K562 (cell line): ENCODE measurements around the gene DYSF. TPM values are rescaled to one million over a fixed set of nuclear protein-coding genes. Genes with fewer than 3 reads are reported as not detected.

Experiments
- ATAC-seq: fragments of 200-7000 bp; cut with Tn5 transposase; 3 replicates; pipeline ENCODE4 v1.9.1; 2020; ENCODE audit warnings: moderate library complexity
- BruUV-seq: library from RNA; stranded (reverse); fragments of 400-500 nt; replicated peaks from 2 replicates; lab custom pipeline; 2021; lab: Mats Ljungman, UMichigan
- CTCF ChIA-PET: fragments of 300-600 bp; formaldehyde crosslinking; extraction: SDS; loops from one replicate; lab custom pipeline; 2021; ENCODE audit warnings: low intra/inter-chr PET ratio; lab: Yijun Ruan, JAX
- POLR2A ChIA-PET: fragments of 300-600, 350-650 bp; sonication (Branson Sonifier 250); formaldehyde crosslinking; extraction: SDS; loops from one replicate; lab custom pipeline; 2021; ENCODE audit warnings: antibody characterized with exemption, inconsistent platforms; lab: Yijun Ruan, JAX
- DNase-seq, 4 experiments: peaks; one replicate each; pipeline versions ENCODE4 v3.0.0 to v3.0.0-alpha.2; 2011 to 2018; ENCODE audit warnings: low spot score in 3 of 4, mixed read lengths in 3 of 4; ENCODE audit errors: extremely low read depth in 1 of 4
- FAIRE-seq: peaks from 2 replicates; lab custom pipeline; 2011; peaks lifted over from hg19 to GRCh38; lab: Jason Lieb, UNC
- H2AFZ ChIP-seq: 2 replicates; pipeline ENCODE4 v1.6.0; 2011; ENCODE audit warnings: low read depth, low read length, control low read depth, inconsistent platforms
- H3K27ac ChIP-seq: fragments of 200-600 bp; 3 replicates; pipeline ENCODE4 v1.8.0; 2011; ENCODE audit warnings: low read depth, mild to moderate bottlenecking, control low read depth, inconsistent platforms, low read length, moderate library complexity, mixed read lengths; ENCODE audit errors: extremely low read depth
- H3K27me3 ChIP-seq, 2 experiments: fragments of 300-600 bp in 1 of 2; 2 replicates in 1 of 2; 3 replicates in 1 of 2; pipeline versions ENCODE4 v1.6.0 to v1.8.0; 2011; ENCODE audit warnings: inconsistent platforms in 2 of 2, low read length in 2 of 2, mild to moderate bottlenecking in 1 of 2, mixed read lengths in 1 of 2, moderate library complexity in 1 of 2; ENCODE audit not compliant: control insufficient read depth in 2 of 2, insufficient read depth in 2 of 2
- H3K36me3 ChIP-seq: fragments of 300-600 bp; 3 replicates; pipeline ENCODE4 v1.8.0; 2011; ENCODE audit warnings: mild to moderate bottlenecking, low read length, inconsistent platforms; ENCODE audit not compliant: control insufficient read depth, insufficient read depth
- H3K4me1 ChIP-seq, 2 experiments: fragments of 200-600 bp in 1 of 2; replicated peaks in 1 of 2; 2 replicates in 1 of 2; 3 replicates in 1 of 2; pipeline versions ENCODE4 v1.5.1 to v1.8.0; 2011; ENCODE audit warnings: inconsistent platforms in 2 of 2, low read length in 2 of 2, mild to moderate bottlenecking in 1 of 2, mixed read lengths in 1 of 2, moderate library complexity in 1 of 2; ENCODE audit not compliant: control insufficient read depth in 2 of 2, insufficient read depth in 2 of 2
- H3K4me2 ChIP-seq: 2 replicates; pipeline ENCODE4 v1.6.1; 2011; ENCODE audit warnings: low read length, control low read depth, inconsistent platforms, mixed read lengths; ENCODE audit not compliant: insufficient read depth
- H3K4me3 ChIP-seq: fragments of 200-600 bp; sonication (generic), shearing (Covaris generic); 2 replicates; pipeline ENCODE4 v1.5.1; 2016; ENCODE audit warnings: control low read depth, inconsistent platforms
- H3K79me2 ChIP-seq: fragments of 200-600 bp; 3 replicates; pipeline ENCODE4 v1.8.0; 2011; ENCODE audit warnings: low read length, inconsistent platforms; ENCODE audit not compliant: control insufficient read depth, insufficient read depth
- H3K9ac ChIP-seq, 2 experiments: 2 replicates each; pipeline versions ENCODE4 v1.6.0 to v1.6.1; 2011; ENCODE audit warnings: low read depth in 2 of 2, low read length in 2 of 2, control low read depth in 1 of 2, inconsistent platforms in 1 of 2, mild to moderate bottlenecking in 1 of 2, mixed read lengths in 1 of 2; ENCODE audit not compliant: insufficient read depth in 1 of 2
- H3K9me1 ChIP-seq: one replicate; pipeline ENCODE4 v1.6.0; 2011; ENCODE audit warnings: inconsistent platforms, mild to moderate bottlenecking, low read length, moderate library complexity; ENCODE audit not compliant: control insufficient read depth, insufficient read depth
- H3K9me3 ChIP-seq: replicated peaks from 2 replicates; pipeline ENCODE4 v1.5.1; 2011; ENCODE audit warnings: low read depth, low read length, inconsistent platforms; ENCODE audit not compliant: control insufficient read depth, insufficient read depth
- H4K20me1 ChIP-seq: replicated peaks from 2 replicates; pipeline ENCODE4 v1.6.1; 2011; ENCODE audit warnings: low read length, inconsistent platforms, mixed read lengths; ENCODE audit not compliant: control insufficient read depth, insufficient read depth
- ESRRB ChIP-seq: fragments of 250-450 bp; sonication (Bioruptor Pico); IDR thresholded peaks from 2 replicates; pipeline ENCODE4 v1.5.0; 2020; ENCODE audit warnings: mild to moderate bottlenecking, moderate library complexity, borderline replicate concordance
- FOS ChIP-seq: IDR thresholded peaks from 3 replicates; pipeline ENCODE4 v1.6.1; 2011; ENCODE audit not compliant: insufficient read length; ENCODE audit errors: extremely low read depth
- MYNN ChIP-seq, 2 experiments: sonication (generic); formaldehyde crosslinking in 1 of 2; IDR thresholded peaks; 2 replicates each; pipeline versions ENCODE4 v1.5.0 to v1.6.1; 2016 to 2020; ENCODE audit warnings: antibody characterized with exemption in 1 of 2, missing genetic modification reagents in 1 of 2
- NFATC3 ChIP-seq: fragments of 450-650 bp; IDR thresholded peaks from 2 replicates; pipeline ENCODE4 v1.6.1; 2017; ENCODE audit warnings: mild to moderate bottlenecking
- TCFL5 ChIP-seq: fragments of 250-450 bp; sonication (Bioruptor Pico); conservative IDR thresholded peaks from 2 replicates; pipeline ENCODE4 v1.6.1; 2021; ENCODE audit warnings: mild to moderate bottlenecking, moderate library complexity, matching md5 sums
- WGBS: fragments of 100-300 bp; shearing (Covaris generic); methylation state at CpG from one replicate; pipeline ENCODE4 v1.1.6; 2016; ENCODE audit warnings: low coverage, mixed read lengths; ENCODE audit not compliant: insufficient coverage; ENCODE audit errors: missing lambda C conversion rate; 5-methylcytosine and 5-hydroxymethylcytosine counted together
- in situ Hi-C: fragments of 300-500 bp; cut with MboI; formaldehyde crosslinking; loops from 4 replicates; pipeline ENCODE4 v1.15.0; 2018; ENCODE audit warnings: inconsistent platforms, mixed read lengths
- intact Hi-C: fragments of 100-400 bp; cut with micrococcal nuclease; formaldehyde crosslinking; loops from 2 replicates; pipeline ENCODE4 v1.14.2; 2022
- polyA plus RNA-seq, 8 experiments: library from polyadenylated mRNA; depleted of rRNA in 4 of 8; stranded (reverse) in 5 of 8; unstranded in 3 of 8; fragments of >200 nt; fragmentation: Nextera tagmentation in 2 of 8; fragmentation: Illumina TruSeq in 1 of 8; extraction: Ambion mirVana in 2 of 8; extraction: Trizol in 1 of 8; gene quantifications; 2 replicates each; pipeline versions ENCODE4 v1.2.1 to v1.2.3, GENCODE V29; 2011 to 2014; ENCODE audit warnings: inconsistent platforms in 1 of 8, missing spikeins in 1 of 8
- total RNA-seq, 7 experiments: library from RNA; depleted of rRNA in 6 of 7; stranded (reverse); fragments of >200 nt in 6 of 7; fragmentation: Illumina TruSeq in 2 of 7; extraction: Trizol in 2 of 7; gene quantifications; 2 replicates each; pipeline versions ENCODE4 v1.2.1 to v1.2.3, GENCODE V29; 2011 to 2021; ENCODE audit warnings: low replicate concordance in 1 of 7
- TF ChIP-seq, protein P1 (sequence below), 2 experiments: fragments of 450-650 bp; formaldehyde crosslinking in 1 of 2; IDR thresholded peaks; 2 replicates each; pipeline versions ENCODE4 v1.4.0 to v1.6.1; 2014 to 2020; ENCODE audit warnings: mild to moderate bottlenecking in 2 of 2, borderline replicate concordance in 1 of 2, low read depth in 1 of 2
- TF ChIP-seq, protein P2 (sequence below), 3 experiments: IDR thresholded peaks in 2 of 3; conservative IDR thresholded peaks in 1 of 3; 2 replicates each; pipeline ENCODE4 v1.5.1; 2011 to 2012; ENCODE audit warnings: low read length in 3 of 3, mild to moderate bottlenecking in 3 of 3, control low read depth in 2 of 3, improper control_type of control experiment in 1 of 3, inconsistent platforms in 1 of 3, low read depth in 1 of 3, mixed read lengths in 1 of 3, moderate library complexity in 1 of 3; ENCODE audit not compliant: insufficient read depth in 2 of 3

Gene DYSF
- total and polyA plus RNA-seq, 9 of the 15 experiments (the other 6 are each of a cell fraction or from before 2014, with no cell fraction given): 0.01 to 0.80 (median 0.29) TPM

DNA sequence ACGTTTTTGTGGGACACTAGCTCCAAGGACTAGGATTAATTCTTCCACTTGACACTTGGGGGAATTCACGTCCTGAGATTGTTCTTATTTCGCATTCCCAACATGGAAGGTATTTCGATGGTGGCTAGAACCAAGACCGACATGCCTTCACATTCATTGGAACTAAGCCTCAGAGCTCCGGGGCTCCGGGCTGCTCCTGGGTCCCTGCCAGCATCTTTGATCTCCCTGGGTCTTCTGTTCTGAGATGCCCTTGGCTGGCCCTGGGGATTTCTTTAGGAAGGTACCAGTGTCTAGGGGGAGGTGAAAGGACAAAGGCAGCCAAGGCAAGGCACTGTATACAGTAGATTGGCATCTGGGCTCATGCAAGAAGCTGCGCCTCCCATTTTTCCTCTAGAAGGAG, 76.8 kb downstream of the DYSF start (continued):
- TF ChIP-seq MYNN (IDR thresholded peaks at IDR 0.05) (no peak), MYNN (CRISPR knock-in tag; IDR thresholded peaks at IDR 0.05) (no peak), TCFL5 (no peak), ESRRB (CRISPR knock-in tag) (no peak)

DNA sequence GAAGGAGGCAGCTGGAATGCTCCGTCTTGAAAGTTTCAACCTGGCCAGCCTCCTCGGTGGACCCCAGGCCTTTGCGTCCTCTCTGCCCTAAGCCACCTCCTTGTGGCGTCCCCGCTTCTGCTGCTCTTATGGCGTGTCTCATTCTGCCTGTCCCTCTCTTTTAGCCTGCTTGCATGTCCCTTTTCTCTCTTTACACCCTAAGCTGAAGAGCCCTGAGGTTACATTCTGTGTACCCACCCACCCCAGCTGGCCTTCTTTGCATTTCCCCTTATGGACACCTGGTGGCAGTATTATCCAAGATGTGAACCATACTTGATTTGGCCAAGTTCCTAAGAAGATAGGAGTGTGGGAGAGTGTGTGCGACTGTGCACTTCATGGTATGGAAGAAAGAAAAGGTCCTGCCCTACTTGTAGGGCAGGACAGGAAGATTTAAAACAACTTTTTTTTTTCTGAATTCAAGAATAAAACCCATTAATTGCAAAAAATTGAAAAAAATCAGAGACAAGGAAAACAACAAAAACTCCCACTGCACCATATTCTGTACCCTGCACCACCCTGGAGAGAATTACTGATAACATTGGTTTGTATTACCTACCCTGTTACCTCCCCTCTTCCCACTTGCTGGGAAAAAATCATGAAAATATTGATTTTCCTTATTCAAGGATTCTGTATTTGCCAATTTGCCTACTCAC, 77.4 kb downstream of the DYSF start:
- Histone ChIP-seq H3K9me3 (no peaks in the 10 kb centered on the region), H3K27ac (no peak overlapping the region), H3K27me3 (peaks cover 11 to 32% of the 10 kb centered on the region in 2 experiments; a peak in 4 of 5 replicates), H4K20me1 (0 out of 2 replicates have a peak, but pooled peaks cover 4% of the 10 kb centered on the region), H3K9me1 (no peaks in the 10 kb centered on the region), H3K79me2 (no peaks in the 10 kb centered on the region), H3K36me3 (no peaks in the 10 kb centered on the region), H3K4me2 (no peak overlapping the region), H3K4me3 (no peak overlapping the region), H3K9ac (no peak overlapping the region), H2AFZ (no peak overlapping the region), H3K4me1 (no peaks in the 10 kb centered on the region; a peak in 1 of 5 replicates)
- in situ Hi-C loops (loop anchor here (10.0 to 25.0 kb wide), 2 partner anchors 624 to 1057 kb away; no protein-coding TSS in a partner anchor), intact Hi-C loops (loop anchor here (1.0 to 5.0 kb wide), 2 partner anchors 268 to 622 kb away; no protein-coding TSS in a partner anchor)
- peak; percentile 59 to 80 (median 76) for DNase-seq
- peak; percentile 96 for ATAC-seq
- peak; percentile 93 for FAIRE-seq
- POLR2A ChIA-PET: interaction anchor here (1.0 kb wide), 1 partner anchor 71 kb away, joined by 5 read pairs; no protein-coding TSS in a partner anchor
- no TSS peak for BruUV-seq
- CTCF ChIA-PET: interaction anchor here (0.7 to 1.1 kb wide), 2 partner anchors 524 to 620 kb away, joined by 3 to 5 read pairs; no protein-coding TSS in a partner anchor
- WGBS: 33% methylated on average over 7 of the region's 7 CpGs
- no peak for TF ChIP-seq FOS
- TF ChIP-seq, protein P1, sequence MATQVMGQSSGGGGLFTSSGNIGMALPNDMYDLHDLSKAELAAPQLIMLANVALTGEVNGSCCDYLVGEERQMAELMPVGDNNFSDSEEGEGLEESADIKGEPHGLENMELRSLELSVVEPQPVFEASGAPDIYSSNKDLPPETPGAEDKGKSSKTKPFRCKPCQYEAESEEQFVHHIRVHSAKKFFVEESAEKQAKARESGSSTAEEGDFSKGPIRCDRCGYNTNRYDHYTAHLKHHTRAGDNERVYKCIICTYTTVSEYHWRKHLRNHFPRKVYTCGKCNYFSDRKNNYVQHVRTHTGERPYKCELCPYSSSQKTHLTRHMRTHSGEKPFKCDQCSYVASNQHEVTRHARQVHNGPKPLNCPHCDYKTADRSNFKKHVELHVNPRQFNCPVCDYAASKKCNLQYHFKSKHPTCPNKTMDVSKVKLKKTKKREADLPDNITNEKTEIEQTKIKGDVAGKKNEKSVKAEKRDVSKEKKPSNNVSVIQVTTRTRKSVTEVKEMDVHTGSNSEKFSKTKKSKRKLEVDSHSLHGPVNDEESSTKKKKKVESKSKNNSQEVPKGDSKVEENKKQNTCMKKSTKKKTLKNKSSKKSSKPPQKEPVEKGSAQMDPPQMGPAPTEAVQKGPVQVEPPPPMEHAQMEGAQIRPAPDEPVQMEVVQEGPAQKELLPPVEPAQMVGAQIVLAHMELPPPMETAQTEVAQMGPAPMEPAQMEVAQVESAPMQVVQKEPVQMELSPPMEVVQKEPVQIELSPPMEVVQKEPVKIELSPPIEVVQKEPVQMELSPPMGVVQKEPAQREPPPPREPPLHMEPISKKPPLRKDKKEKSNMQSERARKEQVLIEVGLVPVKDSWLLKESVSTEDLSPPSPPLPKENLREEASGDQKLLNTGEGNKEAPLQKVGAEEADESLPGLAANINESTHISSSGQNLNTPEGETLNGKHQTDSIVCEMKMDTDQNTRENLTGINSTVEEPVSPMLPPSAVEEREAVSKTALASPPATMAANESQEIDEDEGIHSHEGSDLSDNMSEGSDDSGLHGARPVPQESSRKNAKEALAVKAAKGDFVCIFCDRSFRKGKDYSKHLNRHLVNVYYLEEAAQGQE (IDR thresholded peaks at IDR 0.05; ENCODE audit: borderline replicate concordance): peak; percentile 31; the same call in 1 of the 2 replicates
- TF ChIP-seq, protein P1 (CRISPR knock-in tag; IDR thresholded peaks at IDR 0.05; ENCODE audit: low read depth): no peak
- 0 out of 2 replicates have a peak, but pooled peaks have one; percentile 33 for TF ChIP-seq NFATC3
- TF ChIP-seq, protein P2, sequence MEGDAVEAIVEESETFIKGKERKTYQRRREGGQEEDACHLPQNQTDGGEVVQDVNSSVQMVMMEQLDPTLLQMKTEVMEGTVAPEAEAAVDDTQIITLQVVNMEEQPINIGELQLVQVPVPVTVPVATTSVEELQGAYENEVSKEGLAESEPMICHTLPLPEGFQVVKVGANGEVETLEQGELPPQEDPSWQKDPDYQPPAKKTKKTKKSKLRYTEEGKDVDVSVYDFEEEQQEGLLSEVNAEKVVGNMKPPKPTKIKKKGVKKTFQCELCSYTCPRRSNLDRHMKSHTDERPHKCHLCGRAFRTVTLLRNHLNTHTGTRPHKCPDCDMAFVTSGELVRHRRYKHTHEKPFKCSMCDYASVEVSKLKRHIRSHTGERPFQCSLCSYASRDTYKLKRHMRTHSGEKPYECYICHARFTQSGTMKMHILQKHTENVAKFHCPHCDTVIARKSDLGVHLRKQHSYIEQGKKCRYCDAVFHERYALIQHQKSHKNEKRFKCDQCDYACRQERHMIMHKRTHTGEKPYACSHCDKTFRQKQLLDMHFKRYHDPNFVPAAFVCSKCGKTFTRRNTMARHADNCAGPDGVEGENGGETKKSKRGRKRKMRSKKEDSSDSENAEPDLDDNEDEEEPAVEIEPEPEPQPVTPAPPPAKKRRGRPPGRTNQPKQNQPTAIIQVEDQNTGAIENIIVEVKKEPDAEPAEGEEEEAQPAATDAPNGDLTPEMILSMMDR (IDR thresholded peaks at IDR 0.05 in 2 of 3, conservative IDR thresholded peaks at IDR 0.05 in 1 of 3; ENCODE audit: insufficient read depth in 2 of 3, low read depth in 1 of 3, low read length in 3 of 3): peak; percentile 72 to 80 (median 72)
